ENCODE data around the gene ALOX5AP. TPM values are rescaled to one million over a fixed set of nuclear protein-coding genes. Genes with fewer than 3 reads are reported as not detected.

Gene ALOX5AP
- total RNA-seq, 1 donor from 2014 or later: not detected

DNA sequence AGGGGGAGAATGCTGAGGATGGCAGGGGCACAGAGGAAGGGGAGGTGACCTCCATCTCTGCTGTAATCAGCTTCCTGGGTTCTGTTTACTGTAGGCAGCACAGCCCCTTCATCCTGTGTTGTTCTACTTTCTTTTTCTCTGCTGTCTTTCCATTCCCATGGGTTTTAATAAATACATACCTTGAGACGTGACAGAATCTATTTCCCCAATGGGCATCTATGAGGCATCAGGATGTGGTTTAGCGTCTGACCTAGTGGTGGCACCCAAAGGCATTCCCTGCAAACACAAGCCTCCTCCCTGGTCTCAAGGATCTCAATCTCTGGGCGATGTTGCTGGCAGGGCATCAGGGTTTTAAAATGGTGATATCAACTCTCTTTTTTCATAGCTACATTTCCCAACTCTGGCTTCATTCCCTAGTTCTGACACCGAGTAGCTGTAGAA is 60.8 kb downstream of the ALOX5AP start:
- no peak overlapping the region for H3K4me3 ChIP-seq (ENCODE audit: low read depth, low read length)
- H3K27me3 ChIP-seq (ENCODE audit: control insufficient read depth, insufficient read depth, low read length): no peaks in the 10 kb centered on the region
- no peaks in the 10 kb centered on the region for H3K36me3 ChIP-seq (ENCODE audit: control insufficient read depth, insufficient read depth, low read length)
- peak; percentile 73 for FAIRE-seq
- TF ChIP-seq, protein P1, sequence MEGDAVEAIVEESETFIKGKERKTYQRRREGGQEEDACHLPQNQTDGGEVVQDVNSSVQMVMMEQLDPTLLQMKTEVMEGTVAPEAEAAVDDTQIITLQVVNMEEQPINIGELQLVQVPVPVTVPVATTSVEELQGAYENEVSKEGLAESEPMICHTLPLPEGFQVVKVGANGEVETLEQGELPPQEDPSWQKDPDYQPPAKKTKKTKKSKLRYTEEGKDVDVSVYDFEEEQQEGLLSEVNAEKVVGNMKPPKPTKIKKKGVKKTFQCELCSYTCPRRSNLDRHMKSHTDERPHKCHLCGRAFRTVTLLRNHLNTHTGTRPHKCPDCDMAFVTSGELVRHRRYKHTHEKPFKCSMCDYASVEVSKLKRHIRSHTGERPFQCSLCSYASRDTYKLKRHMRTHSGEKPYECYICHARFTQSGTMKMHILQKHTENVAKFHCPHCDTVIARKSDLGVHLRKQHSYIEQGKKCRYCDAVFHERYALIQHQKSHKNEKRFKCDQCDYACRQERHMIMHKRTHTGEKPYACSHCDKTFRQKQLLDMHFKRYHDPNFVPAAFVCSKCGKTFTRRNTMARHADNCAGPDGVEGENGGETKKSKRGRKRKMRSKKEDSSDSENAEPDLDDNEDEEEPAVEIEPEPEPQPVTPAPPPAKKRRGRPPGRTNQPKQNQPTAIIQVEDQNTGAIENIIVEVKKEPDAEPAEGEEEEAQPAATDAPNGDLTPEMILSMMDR (IDR thresholded peaks at IDR 0.05; ENCODE audit: insufficient read depth, low read length, severe bottlenecking): peak; percentile 26
- peak; percentile 82 for DNase-seq (ENCODE audit: low read depth)

DNA sequence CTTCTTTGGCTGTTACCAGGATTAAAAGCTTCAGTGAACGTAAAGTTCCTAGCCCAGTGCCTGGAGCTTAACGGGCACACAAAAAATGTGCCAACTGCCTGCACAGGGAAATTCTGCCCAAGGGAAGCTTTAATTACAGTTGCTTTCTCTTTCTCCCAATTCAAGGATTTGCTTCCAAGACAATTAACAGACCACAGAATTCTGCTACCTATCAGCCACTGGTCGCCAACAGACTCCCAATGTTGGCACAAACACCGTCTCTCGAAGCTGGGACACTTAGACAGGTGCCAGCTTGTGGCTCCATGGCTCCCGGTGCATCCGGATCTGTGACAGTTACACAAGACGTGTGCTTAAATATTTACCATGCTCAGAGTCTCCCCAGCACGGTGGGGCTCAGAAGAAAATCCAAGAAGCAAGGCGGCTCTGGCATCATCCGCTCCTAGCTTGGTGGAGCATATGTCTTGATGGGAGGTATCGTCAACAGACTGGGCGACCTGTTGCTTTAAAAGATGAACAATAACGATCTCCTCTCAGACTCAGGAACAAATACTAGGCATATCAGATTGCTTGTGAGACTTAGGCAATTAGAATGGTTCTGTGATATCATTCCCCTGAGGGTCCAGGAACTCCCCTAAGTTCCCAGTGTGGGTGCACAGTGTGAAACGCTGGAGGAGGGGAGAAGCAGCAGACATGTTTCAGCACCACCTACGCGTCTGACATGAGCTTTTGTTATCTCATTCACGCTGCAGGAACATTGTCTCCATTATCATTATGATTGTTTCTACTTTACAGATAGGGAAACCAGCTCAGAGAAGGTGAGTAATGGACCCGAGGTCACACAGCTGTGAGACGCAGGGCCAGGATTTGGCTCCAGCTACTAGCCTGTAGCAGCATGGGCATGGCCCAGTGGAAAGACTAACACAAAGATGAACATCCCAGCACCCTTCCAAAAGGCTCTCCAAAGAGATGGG is 61.6 kb downstream of the ALOX5AP start:
- DNase-seq (ENCODE audit: low read depth): peak; percentile 90
- no peaks in the 10 kb centered on the region for H3K36me3 ChIP-seq (ENCODE audit: control insufficient read depth, insufficient read depth, low read length)
- H3K4me3 ChIP-seq (ENCODE audit: low read depth, low read length): peak overlapping the region; percentile 22
- no peak for FAIRE-seq
- TF ChIP-seq, protein P1 (IDR thresholded peaks at IDR 0.05; ENCODE audit: insufficient read depth, low read length, severe bottlenecking): no peak
- H3K27me3 ChIP-seq (ENCODE audit: control insufficient read depth, insufficient read depth, low read length): no peaks in the 10 kb centered on the region

DNA sequence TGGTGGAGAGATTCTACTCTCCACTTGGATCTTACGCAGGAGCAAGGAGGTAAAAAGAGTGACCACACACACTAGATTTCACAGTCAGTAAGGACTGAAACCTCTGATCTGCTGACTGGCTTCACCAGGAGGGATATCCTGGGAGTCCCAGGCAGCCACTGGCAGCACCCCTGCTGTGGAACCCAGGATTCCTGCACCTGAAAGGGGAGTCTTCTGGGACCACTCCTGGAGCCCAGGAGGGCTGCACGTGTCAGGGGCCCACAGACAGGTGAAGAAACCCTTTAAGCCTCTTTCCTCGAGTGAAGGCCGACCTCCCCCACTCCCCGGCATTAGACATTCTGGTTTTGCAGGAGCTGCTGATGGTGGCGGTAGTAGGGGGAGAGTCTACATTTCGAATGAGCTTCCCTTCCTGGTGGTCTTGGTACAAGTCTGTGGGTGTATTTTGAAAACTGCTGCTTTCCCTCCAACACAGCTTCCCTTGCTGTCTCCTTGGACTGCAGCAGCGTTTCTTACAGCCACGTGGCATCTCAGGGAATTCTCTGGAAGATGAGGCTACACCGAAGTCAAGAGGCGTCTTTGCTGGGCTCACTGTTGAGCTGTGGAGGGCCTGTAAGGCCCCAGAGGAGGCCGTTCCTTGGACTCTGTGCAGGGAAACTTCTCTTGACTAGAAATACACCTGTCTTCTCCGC is 62.6 kb downstream of the ALOX5AP start:
- no peaks in the 10 kb centered on the region for H3K27me3 ChIP-seq (ENCODE audit: control insufficient read depth, insufficient read depth, low read length)
- DNase-seq (ENCODE audit: low read depth) (no peak), FAIRE-seq (no peak)
- TF ChIP-seq, protein P1 (IDR thresholded peaks at IDR 0.05; ENCODE audit: insufficient read depth, low read length, severe bottlenecking): no peak
- no peaks in the 10 kb centered on the region for H3K36me3 ChIP-seq (ENCODE audit: control insufficient read depth, insufficient read depth, low read length)
- no peak overlapping the region for H3K4me3 ChIP-seq (ENCODE audit: low read depth, low read length)

DNA sequence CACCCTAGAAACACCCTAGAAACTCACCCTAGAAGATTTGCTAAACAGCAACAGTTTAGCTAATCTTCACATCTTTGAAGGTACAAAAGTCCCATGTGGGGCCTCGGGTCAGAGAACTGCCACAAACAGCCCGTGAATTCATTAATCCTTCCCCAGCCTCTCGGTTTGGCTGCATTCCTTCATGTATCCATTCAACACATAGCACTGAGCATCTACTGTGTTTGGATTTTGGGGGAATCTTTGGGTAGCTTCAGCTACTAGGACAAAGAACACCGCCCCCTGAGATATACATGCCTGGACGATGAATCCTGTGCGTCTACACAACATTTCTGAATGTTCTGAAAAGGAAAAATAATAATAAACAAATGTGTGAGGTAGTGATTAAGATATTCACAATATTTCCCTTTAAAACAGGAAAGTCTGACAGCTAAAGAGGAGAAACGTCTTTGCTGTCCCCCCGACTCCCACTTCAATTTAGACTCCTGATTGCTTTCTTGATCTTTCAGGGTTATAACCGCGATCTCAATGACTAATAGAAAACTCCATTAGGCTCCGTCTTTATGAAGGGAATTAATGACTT is 63.5 kb downstream of the ALOX5AP start:
- FAIRE-seq: no peak
- TF ChIP-seq, protein P1 (IDR thresholded peaks at IDR 0.05; ENCODE audit: insufficient read depth, low read length, severe bottlenecking): no peak

DNA sequence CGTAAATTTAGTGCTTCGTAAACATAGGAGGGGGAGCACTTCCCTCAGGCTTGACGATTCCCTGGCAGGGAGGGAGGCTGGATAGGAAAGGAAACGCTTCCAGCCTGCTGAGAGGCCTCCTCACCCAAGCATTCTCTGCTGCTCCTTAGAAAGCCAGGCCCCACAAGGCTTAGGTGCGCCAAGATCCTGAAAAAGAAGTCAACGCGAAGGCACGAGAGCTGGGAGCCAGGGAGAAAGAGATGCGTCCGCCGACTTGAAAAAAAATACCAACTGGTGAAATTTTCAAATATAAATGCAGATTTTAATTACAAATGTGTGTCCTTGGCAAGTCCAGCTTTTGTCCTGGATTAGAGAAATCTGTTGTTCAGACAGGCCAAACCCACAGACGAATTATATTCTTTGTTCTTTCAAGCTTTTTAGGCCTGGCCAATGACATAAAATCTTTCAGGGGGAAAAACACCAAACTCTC is 64.0 kb downstream of the ALOX5AP start:
- Histone ChIP-seq H3K4me3 (ENCODE audit: low read depth, low read length) (no peak overlapping the region), H3K27me3 (ENCODE audit: control insufficient read depth, insufficient read depth, low read length) (no peaks in the 10 kb centered on the region), H3K36me3 (ENCODE audit: control insufficient read depth, insufficient read depth, low read length) (no peaks in the 10 kb centered on the region)
- TF ChIP-seq, protein P1 (IDR thresholded peaks at IDR 0.05; ENCODE audit: insufficient read depth, low read length, severe bottlenecking): no peak
- DNase-seq (ENCODE audit: low read depth) (no peak), FAIRE-seq (no peak)

More for the DNA sequence above, 63.5 kb downstream of the ALOX5AP start:
- Histone ChIP-seq H3K4me3 (ENCODE audit: low read depth, low read length) (no peak overlapping the region), H3K27me3 (ENCODE audit: control insufficient read depth, insufficient read depth, low read length) (no peaks in the 10 kb centered on the region), H3K36me3 (ENCODE audit: control insufficient read depth, insufficient read depth, low read length) (no peaks in the 10 kb centered on the region)
- no peak for DNase-seq (ENCODE audit: low read depth)

Data from bronchial epithelial cell (primary cell).